ENCODE results near the gene GPC6.

DNA sequence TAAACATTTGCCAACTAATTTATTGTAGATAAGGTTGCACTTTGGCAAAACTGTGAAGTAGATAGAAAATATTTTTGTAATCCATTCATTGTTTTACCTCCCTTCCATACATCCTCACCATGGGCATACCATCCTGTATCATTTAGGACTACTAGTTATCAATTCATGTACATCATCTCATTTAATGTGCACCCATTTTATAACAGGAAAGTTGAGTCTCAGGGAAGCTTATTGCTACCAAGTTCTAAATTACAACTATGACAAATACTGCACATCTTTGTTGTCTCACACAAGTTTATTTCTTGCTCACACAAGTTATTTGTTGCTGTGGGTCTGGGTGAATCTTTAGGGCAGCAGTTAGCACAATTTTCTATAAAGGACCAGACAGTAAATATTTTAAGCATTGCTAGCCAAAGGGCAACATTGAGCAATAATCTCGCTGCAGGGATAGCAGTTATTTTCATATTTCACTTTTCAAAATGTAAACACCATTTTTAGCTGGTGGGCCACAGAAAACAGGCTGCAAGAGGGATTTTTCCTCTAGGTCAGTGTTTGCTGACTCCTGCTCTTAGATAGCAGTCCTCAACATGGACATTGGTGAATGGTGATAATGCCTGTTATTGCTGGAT lies 276.5 kb downstream of the GPC6 start:
- TF ChIP-seq, protein P1, sequence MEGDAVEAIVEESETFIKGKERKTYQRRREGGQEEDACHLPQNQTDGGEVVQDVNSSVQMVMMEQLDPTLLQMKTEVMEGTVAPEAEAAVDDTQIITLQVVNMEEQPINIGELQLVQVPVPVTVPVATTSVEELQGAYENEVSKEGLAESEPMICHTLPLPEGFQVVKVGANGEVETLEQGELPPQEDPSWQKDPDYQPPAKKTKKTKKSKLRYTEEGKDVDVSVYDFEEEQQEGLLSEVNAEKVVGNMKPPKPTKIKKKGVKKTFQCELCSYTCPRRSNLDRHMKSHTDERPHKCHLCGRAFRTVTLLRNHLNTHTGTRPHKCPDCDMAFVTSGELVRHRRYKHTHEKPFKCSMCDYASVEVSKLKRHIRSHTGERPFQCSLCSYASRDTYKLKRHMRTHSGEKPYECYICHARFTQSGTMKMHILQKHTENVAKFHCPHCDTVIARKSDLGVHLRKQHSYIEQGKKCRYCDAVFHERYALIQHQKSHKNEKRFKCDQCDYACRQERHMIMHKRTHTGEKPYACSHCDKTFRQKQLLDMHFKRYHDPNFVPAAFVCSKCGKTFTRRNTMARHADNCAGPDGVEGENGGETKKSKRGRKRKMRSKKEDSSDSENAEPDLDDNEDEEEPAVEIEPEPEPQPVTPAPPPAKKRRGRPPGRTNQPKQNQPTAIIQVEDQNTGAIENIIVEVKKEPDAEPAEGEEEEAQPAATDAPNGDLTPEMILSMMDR (IDR thresholded peaks at IDR 0.05; ENCODE audit: extremely low read depth in 1 of 2, insufficient read depth in 1 of 2, low read depth in 1 of 2, low read length in 2 of 2) = no peak
- TF ChIP-seq POLR2A (IDR thresholded peaks at IDR 0.05; ENCODE audit: low read depth, low read length) (no peak), POLR2AphosphoS5 (IDR thresholded peaks at IDR 0.05; ENCODE audit: insufficient read depth, low read depth, low read length) (no peak), EZH2 (IDR thresholded peaks at IDR 0.05; ENCODE audit: borderline replicate concordance, low read depth, low read length, severe bottlenecking) (no peak), MYC (IDR thresholded peaks at IDR 0.05; ENCODE audit: low read depth, low read length) (no peak), FOS (IDR thresholded peaks at IDR 0.05; ENCODE audit: borderline replicate concordance, insufficient read depth, low read length) (no peak), JUN (IDR thresholded peaks at IDR 0.05; ENCODE audit: borderline replicate concordance, insufficient read depth, insufficient read length, low read depth) (no peak), GATA2 (IDR thresholded peaks at IDR 0.05; ENCODE audit: insufficient read depth, insufficient read length, low read depth, low read length) (no peak)
- TF ChIP-seq, protein P2, sequence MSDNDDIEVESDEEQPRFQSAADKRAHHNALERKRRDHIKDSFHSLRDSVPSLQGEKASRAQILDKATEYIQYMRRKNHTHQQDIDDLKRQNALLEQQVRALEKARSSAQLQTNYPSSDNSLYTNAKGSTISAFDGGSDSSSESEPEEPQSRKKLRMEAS (IDR thresholded peaks at IDR 0.05; ENCODE audit: insufficient read depth, insufficient read length) = no peak

All from endothelial cell of umbilical vein (primary cell).